A172 (cell line): Measurements from ENCODE around the gene DNAJB11. TPM values are rescaled to one million over a fixed set of nuclear protein-coding genes. Genes with fewer than 3 reads are reported as not detected.
"Not testable (repeated sequence)": the region's sequence is repeated elsewhere in the genome, so short reads cannot be mapped to it uniquely, and the experiment has no call there.

ENCODE experiments used
- DNase-seq: peaks from one replicate; pipeline ENCODE4 v3.0.0-alpha.2; 2015; ENCODE audit warnings: low spot score
- total RNA-seq: library from RNA; depleted of rRNA; stranded (reverse); fragments of >200 nt; shearing (Covaris generic); gene quantifications from 2 replicates; pipeline ENCODE4 v1.2.3, GENCODE V29; 2014

DNAJB11 gene
- total RNA-seq, 1 experiment from 2014 or later = 202 TPM

DNA sequence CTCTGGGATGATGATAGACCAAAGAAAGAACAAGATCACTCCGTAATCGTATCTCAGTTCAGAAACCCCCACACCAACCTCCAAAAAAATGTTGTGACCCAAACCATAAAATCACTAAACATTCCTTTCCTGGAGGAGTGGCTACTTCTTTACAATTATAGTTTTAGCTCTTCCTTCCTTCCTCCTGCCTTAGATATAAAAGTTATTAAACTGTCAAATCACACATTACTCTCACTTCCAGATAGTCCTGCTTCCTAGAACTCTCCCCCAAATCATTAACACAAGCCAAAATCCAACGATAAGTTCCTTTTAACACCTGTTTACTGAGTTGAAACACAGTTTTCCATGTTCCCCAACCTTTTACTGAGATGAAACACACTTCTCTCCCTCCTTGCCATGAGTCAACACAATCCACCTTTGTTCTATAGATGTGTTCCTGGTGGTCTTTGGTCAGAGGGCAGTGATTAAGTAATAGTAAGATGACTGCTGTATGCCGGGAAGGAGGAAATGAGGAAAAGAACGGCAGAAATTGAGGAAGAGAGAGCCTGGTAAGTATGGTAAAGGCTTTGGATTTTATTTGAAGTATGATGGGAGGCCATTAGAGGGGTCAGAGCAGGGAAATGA is 18.0 kb upstream of the DNAJB11 start:
- no peak for DNase-seq

DNA sequence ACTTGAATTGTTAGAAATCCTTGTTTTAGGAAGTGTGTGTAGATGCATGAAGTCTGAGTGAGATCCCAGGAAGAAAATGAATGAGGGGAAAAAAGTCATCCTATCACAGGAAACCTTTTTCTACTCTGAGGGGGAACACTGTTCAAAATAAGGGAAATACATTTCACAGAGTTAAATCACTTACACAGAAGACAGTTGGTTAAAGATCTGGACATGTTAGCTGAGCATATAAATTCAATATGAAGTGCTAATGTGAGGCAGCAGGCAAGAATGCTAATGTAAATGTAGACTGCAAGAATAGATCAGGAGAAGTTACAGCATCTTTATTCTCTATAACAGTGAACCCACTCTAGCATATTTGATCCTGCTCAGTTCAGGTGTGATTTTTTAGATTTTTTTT is 5.9 kb upstream of the DNAJB11 start:
- DNase-seq = no peak

DNA sequence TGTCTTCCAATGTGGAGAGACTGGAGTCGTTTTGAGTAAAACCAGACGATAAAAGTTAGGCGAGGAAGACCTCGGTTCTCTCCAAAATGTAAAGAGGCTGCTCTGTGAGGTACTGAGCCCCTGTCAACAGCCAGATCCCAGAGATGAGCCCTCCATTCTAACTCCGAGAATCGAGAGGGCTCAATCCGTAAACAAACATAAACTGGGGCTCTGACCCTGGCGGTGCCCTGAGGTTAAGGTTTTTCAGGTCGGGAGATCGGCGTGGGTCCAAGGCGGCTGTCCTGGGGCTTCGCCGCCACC is 3.8 kb upstream of the DNAJB11 start:
- DNase-seq = peak; percentile 4

DNA sequence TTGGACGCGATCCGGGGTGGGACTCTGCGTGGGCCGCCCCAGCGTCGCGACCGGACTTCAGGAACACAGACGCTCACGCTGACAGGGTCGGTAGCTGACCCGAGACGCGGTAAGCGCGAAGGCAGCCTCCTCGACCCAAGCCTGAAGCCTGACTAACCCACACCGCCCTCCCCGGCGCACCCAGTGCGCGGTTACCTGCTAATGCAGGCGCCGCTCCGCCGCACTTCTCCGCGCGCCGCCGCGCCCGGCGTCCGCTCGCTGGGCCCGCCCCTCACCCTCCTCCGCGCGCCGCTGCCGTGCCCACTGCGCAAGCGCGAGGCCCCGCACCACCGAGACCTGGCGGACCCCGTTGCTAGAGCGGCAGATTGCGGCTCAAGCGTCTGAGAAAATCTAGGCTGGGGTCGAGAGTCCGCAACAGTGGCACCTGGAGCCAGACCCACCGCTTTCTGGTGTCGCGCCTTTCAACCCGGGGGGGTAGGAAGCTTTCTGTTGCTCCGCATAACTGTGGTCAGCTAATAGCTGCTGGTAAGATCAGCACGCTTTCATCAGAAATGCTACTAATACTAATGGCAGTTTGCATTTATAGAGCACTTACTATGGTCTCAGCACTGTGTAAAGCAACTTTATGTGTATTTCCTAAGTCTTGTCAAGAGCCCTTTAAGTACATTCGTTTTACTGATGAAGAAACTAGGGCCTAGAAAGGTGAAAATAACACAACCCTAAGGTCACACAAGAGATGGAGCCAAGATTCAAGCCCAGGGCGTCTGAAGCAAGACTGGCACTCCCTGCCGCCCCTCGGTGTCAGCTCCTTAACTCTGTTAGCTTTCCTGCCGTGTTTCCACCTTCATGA is 3.2 kb upstream of the DNAJB11 start, which contains the start of gene TBCCD1:
Gene TBCCD1, minus strand, starts transcription at position 268 of the 850 bp plus-strand sequence. CDS start 3,010 bp downstream, outside the sequence.
- peak; percentile 73 for DNase-seq

DNA sequence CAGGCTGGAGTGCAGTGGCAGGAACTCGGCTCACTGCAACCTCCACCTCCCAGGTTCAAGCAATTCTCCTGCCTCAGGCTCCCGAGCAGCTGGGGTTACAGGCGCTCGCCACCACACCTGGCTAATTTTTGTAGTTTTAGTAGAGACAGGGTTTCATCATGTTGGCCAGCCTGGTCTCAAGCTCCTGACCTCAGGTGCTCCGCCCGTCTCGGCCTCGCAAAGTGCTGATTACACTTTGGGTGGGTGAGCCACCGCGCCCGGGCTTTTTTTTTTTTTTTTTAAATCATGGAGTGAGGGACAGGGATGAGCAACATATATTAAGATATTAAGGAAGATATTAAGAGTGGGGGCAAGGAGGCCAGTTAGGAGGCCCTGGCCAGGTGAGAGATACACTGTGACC is 1.2 kb upstream of the DNAJB11 start:
- not testable (repeated sequence) for DNase-seq

DNA sequence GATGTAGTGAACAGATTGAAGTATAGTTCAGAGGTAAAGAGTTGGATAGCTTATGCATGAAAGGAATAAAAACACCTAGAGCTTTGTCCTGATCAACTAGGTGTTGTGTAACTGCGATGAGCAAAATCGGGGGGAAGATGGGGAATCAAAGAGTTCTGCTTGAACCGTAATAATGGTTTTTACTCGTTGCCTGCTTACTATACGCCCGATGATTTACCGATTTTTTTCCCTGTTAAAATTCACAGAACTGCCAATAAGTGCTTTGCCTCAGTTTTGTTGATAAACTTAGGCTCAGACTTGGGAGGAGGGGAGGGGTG is 783 bp upstream of the DNAJB11 start:
- no peak for DNase-seq

DNA sequence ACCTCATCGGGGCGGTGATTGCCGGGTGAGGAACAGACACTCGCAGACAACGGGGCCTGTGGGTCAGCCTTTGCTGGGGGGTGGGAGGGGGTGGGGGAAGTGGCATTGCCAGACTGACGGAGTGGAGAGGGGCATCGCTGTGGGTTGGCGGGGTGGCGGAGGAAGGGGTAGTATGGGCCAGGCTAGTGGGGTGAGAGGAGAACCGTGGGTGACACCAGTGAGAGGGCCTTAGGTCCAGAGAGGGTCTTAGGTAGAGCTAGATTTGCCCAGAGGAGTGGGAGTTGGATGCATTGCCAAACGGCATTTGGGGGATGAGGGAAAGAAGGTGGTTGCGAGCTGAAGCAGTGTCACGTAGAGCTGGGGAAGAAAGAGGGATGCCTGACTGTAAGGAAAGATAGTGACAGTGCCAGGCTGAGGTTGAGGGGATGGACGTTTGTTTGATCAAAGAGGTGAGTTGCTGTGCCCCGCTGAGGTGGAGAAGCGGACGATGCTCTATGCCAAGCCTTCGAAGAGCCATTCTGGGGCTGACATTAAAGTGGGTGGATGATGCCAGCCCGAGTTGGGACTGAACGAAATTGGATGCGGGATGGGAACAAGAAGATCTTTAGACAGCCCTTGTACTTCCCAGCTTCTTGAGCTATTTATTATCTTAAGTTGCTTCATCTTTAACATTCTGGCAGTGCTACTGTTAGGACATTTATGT is 572 bp downstream of the DNAJB11 start:
- no peak for DNase-seq

DNA sequence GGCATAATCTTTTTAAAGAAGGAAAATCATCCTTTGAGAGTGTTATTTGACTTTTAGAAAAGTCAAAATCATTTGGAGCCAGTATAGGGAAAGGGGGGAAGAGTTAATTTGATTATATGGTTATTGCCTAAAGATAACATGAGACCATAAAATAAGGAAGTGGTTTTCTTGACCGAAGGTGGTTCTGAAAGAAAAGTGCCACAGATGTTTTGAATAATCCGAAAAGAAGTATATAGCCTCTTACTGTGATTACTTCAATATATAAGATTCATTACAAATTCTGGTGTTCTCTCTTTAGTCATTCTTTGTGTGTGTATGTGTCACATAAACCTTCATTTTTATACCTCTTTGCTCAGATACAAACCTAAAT is 1.1 kb downstream of the DNAJB11 start:
- DNase-seq = no peak

DNA sequence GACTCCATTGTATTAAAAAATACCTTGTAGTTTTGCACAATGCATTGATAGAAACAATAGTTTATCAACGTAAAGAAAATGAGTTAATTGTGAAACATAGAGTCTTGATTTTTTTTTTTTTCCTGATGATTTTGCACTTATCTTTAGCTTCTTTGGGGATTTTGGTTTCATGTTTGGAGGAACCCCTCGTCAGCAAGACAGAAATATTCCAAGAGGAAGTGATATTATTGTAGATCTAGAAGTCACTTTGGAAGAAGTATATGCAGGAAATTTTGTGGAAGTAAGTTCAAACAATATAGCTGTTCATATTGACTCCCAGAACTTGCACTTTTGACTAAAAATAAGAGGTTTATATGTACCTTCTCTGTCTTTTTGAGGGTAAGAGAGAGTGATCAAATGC is 7.0 kb downstream of the DNAJB11 start:
- DNase-seq = no peak

DNA sequence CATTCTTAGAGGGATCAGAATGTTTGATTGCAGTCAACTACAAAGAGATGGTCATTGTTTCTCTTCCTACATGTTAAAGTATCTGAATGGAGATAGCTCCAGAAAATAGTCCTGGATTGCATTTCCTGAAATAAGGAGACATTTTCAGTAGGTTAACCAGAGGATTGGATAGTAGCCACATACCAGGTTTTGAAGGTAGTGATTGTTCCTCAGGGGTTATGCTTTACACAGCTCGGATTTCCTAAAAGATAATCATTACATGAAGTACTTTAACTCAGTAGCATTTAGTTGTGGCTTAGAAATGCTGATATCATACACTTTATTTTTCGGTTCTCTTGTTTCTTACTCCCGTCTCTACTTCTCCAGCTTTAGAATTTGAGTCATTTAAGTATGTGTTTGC is 10.3 kb downstream of the DNAJB11 start:
- DNase-seq = no peak

DNA sequence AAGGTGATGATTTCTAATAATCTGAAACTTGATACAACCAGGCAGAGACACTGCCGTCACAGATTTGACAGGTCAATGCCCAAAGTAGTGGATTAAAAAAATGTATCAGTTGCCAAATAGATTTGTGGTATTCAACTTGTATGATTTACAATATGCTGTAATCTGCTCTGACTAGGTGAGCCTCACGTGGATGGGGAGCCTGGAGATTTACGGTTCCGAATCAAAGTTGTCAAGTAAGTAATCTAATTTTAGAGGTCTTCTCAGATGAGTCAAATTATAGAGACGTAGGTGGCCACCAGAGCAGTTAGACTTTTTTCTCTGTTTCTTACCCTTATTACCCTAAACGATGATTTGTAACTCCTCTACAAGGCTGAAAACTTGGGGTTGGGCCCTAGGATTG is 12.0 kb downstream of the DNAJB11 start:
- DNase-seq = no peak

DNA sequence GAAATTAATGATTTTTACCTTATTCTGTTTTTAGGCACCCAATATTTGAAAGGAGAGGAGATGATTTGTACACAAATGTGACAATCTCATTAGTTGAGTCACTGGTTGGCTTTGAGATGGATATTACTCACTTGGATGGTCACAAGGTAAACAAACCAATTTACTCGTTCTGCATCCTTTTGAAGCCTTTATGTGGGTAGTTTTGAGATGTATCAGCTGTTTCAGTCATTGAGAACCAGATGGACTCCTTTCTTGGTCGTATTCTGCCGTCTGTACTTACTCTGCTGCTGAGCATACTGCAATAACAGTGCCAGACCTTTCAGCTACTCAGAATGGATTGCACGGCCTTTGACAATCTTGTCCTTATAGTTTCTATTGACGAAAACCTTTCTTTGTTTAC is 13.3 kb downstream of the DNAJB11 start:
- DNase-seq = no peak

DNA sequence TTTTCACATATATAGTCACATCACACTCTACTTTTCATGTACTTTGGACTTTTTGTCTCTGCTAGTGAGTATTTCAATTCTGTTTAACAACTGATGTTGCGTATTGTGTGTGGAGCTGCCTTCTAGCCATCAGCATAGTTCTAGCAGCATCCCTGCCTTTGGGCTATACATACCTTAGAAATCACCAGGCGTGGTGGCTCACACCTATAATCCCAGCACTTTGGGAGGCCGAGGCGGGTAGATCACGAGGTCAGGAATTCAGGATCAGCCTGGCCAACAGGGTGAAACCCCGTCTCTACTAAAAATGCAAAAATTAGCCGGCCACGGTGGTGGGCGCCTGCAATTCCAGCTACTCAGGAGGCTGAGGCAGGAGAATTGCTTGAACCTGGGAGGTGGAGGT is 15.7 kb downstream of the DNAJB11 start:
- DNase-seq = not testable (repeated sequence)

DNA sequence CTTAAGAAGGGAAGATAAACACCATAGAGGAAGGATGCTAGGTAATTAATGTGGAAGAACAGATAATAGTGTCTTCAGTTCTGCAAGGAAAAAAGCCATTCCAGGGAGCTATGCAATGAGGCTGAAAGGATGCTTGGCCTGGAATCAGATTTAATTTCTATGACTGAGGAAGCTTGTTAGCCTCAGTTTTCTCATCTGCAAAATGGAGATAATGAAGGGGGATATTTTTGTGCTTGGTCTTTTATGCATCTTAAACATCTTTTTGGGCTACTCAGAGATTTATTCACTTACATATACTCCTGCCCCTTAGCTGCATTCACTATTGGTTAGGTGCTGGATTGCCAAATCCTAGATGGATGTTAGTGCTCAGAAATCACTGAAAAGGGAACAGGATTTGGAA is 16.7 kb downstream of the DNAJB11 start:
- no peak for DNase-seq

DNA sequence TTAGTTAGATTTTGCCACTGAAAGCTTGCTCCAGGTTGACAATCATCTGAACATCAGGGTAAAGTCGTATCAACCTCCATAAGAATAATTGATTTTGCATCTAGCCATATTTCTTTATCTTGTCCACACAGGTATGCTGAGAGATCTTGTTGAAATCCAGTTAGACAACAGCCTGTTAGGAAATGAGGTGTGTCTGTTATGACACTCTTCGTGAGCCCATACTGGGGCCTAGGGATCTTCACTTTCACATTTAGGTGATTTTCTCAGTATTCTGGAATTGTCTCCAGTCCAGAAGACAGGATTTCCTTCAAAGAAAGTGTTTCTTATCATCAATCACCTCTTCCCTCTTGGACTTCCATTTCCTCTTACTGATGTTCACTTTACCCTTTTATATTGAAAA is 18.1 kb downstream of the DNAJB11 start:
- DNase-seq = no peak

DNA sequence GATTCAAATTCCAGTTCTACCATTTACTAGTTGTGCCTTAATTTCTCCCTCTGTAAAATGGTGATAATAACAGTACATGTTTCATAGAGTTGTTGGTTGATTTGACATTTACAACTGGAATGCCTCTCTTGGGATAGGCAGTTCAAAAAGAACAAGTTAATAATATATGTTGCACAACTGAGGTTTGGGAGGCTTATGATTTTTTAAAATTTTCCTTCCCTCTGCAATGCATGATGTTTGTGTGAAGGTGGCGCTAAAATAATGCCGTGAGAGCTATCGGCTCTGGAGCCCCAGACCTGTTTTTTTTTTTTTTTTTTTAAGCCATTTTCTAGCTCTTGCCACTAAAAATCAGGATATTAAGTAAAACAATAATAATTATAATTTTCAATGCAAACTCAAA is 18.6 kb downstream of the DNAJB11 start:
- no peak for DNase-seq

DNA sequence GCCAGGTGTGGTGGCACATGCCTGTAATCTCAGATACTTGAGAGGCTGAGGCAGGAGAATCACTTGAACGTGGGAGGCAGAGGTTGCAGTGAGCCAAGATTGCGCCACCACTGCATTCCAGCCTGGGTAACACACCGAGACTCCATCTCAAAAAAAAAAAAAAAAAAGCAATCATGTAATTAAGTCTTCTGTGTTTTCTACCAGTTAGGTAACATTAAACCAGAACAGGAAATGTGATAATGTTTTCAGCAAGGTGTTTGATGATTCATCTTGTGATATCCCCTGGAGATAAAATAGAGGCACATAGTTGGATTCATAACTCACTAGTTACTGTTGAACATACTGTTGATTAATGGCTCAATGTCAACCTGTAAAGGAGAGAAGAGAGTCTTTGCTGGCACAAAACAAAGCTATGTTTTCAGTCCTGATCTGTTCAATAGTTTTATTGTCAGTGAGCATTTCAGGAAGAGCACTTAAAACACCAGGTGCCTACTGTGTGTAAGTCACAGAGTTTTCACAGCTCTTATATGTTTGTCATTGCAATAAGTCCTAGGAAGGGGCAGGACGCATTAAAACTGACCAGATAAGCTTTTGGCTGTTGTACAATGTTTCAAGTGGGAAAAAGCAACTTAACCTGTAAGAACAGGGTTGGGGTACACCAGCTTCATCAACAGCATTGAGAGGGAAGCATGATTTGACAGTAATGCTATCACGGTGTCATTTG is 19.5 kb downstream of the DNAJB11 start:
- DNase-seq = peak; percentile 57

DNA sequence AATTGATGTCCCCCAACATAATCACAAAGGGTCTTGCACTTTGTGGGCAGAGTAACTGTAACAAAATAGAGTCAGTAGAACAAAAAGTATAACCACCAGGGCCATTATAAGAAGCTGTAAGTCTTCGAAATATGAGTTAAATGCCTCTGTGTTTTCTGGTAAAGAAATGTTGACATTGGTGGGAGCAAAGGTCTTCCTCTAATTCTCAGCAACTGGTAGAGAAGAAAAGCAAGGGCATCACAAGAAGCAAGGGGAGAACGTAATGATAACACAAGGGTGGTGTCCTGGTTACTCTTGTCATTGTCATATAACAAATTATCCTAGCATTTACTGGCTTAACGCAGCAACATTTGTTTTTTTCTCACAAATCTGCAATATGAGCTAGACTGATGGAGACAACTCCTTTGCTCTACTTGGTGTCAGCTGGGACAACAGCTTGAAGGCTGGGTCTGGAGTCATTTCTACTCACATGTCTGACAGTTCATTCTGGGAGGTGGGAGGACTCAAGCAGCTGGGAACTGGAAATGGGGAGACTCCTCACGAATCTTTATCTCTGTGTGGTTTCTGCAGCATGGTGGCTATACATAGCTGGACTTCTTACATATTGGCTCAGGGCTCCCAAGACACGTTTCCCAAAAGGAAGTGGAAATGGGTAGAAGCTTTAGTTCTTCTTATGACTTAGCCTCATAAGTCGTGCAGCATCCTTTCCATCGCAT is 20.2 kb downstream of the DNAJB11 start:
- DNase-seq = no peak

DNA sequence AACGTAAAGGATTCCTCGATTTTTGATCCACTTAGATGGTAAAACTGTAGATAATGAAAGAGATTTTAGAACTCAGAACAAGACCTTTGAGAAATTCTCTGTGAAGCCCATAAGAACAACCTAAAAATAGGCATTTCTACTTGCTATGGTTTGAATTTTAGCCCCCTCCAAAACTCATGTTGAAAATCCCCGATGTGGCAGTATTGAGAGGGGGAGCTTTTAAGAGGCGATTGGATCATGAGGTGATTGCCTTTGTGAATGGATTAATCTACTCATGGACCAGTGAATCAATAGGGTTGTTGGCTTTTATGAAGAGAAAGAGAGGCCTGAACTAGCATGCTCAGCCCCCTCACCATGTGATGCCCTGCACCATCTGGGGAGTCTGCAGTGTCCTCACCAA is 22.2 kb downstream of the DNAJB11 start:
- no peak for DNase-seq

DNA sequence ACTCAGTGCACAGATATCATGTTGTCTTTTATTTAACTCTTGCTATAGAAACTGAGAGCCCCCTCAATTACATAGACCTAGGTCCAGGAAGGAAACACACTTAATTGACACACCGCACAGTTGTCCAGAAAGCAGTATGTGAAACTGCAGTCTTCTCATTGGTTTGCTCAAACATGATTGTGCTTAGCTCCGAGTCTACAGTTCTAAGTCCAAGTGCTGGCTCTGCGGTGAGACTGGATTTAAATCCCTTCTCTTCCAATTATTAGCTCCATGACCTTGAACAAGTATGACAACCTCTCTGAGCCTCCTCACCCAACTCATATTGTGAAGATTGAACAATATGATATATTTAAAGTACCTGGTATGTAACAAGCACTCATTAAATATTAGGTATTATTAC is 23.3 kb downstream of the DNAJB11 start:
- DNase-seq = no peak

DNA sequence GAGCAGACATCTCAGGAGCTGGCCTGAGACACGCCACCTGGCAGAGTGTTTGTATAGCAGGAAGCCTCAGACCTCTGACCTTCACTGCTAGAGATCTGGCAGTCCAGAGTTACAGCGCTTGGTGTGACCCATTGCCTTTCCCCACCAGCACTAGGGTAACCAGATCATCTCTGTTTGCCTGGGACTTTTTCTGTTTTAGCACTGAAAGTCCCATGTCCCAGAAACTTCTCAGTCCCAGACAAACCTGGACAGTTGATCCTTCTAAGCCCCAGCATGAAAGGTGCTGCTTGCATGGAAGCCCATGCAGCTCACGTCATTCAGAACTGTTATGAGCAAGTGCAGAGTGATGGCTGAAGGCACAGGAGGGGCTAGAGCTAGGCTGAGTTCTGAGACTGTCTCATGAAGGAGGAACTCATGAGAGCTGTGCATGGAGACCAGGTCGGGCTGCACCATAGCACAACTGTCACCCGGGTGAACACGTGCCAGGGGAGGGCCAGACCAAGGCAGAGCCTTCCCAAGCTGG is 24.1 kb downstream of the DNAJB11 start:
- no peak for DNase-seq
